Liver (tissue), 9 donors: ENCODE data around the gene HMGN4. TPM values are rescaled to one million over a fixed set of nuclear protein-coding genes. Genes with fewer than 3 reads are reported as not detected.

Experiments used
- DNase-seq: peaks from one replicate; pipeline ENCODE4 v3.0.0-alpha.2; 2017; ENCODE audit warnings: low spot score
- H3K27ac ChIP-seq, 2 donors: one replicate each; pipeline ENCODE4 v1.7.0; 2013; ENCODE audit warnings: inconsistent platforms in 2 of 2, low read length in 2 of 2, control low read depth in 1 of 2, low read depth in 1 of 2, mild to moderate bottlenecking in 1 of 2
- H3K27me3 ChIP-seq, 4 donors: one replicate each; pipeline versions ENCODE4 v1.6.1 to v1.7.0; 2013; ENCODE audit warnings: low read length in 3 of 4, inconsistent platforms in 1 of 4, mild to moderate bottlenecking in 1 of 4, moderate library complexity in 1 of 4; ENCODE audit not compliant: control insufficient read depth in 4 of 4, insufficient read depth in 4 of 4
- H3K36me3 ChIP-seq, 4 donors: one replicate each; pipeline versions ENCODE4 v1.6.1 to v1.7.0; 2013; ENCODE audit warnings: low read length in 3 of 4, mild to moderate bottlenecking in 3 of 4, low read depth in 1 of 4, moderate library complexity in 1 of 4; ENCODE audit not compliant: control insufficient read depth in 4 of 4, insufficient read depth in 3 of 4
- H3K4me1 ChIP-seq, 4 donors: one replicate each; pipeline versions ENCODE4 v1.6.1 to v1.7.0; 2013; ENCODE audit warnings: low read length in 3 of 4, mild to moderate bottlenecking in 3 of 4, moderate library complexity in 1 of 4; ENCODE audit not compliant: control insufficient read depth in 4 of 4, insufficient read depth in 4 of 4
- H3K4me3 ChIP-seq, 3 donors: one replicate each; pipeline versions ENCODE4 v1.6.1 to v1.7.0; 2013; ENCODE audit warnings: low read length in 3 of 3, control low read depth in 1 of 3, low read depth in 1 of 3, mild to moderate bottlenecking in 1 of 3
- H3K9ac ChIP-seq, 2 donors: one replicate each; pipeline ENCODE4 v1.7.0; 2013; ENCODE audit warnings: low read length in 2 of 2, mild to moderate bottlenecking in 2 of 2, moderate library complexity in 2 of 2, control low read depth in 1 of 2, low read depth in 1 of 2
- H3K9me3 ChIP-seq, 4 donors: one replicate each; pipeline versions ENCODE4 v1.6.1 to v1.7.0; 2013; ENCODE audit warnings: low read length in 3 of 4; ENCODE audit not compliant: control insufficient read depth in 4 of 4
- CTCF ChIP-seq: fragments of 150-350 bp; IDR thresholded peaks from 2 replicates; pipeline ENCODE4 v1.5.1; 2017; ENCODE audit warnings: improper control_type of control experiment, low read depth, low read length; ENCODE audit not compliant: missing input control
- EGR1 ChIP-seq, 2 donors: IDR thresholded peaks; 2 replicates each; pipeline ENCODE4 v1.6.1; 2016 to 2018; ENCODE audit warnings: antibody characterized with exemption in 2 of 2, low read depth in 2 of 2
- FOXA1 ChIP-seq: IDR thresholded peaks from 2 replicates; pipeline ENCODE4 v1.6.1; 2016; ENCODE audit warnings: antibody characterized with exemption
- FOXA2 ChIP-seq: IDR thresholded peaks from 2 replicates; pipeline ENCODE4 v1.6.1; 2016; ENCODE audit warnings: antibody characterized with exemption
- GABPA ChIP-seq, 2 donors: IDR thresholded peaks in 1 of 2; conservative IDR thresholded peaks in 1 of 2; 2 replicates each; pipeline ENCODE4 v1.6.1; 2016; ENCODE audit warnings: antibody characterized with exemption in 2 of 2, mild to moderate bottlenecking in 1 of 2, moderate library complexity in 1 of 2
- HNF4A ChIP-seq, 2 donors: conservative IDR thresholded peaks; 2 replicates each; pipeline ENCODE4 v1.6.1; 2016; ENCODE audit warnings: antibody characterized with exemption in 2 of 2, mild to moderate bottlenecking in 2 of 2
- HNF4G ChIP-seq: IDR thresholded peaks from 2 replicates; pipeline ENCODE4 v1.6.1; 2016; ENCODE audit warnings: antibody characterized with exemption
- JUND ChIP-seq, 2 donors: IDR thresholded peaks; 2 replicates each; pipeline ENCODE4 v1.6.1; 2016; ENCODE audit warnings: antibody characterized with exemption in 2 of 2
- NR2F2 ChIP-seq: IDR thresholded peaks from 2 replicates; pipeline ENCODE4 v1.6.1; 2016; ENCODE audit warnings: antibody characterized with exemption
- RAD21 ChIP-seq, 2 donors: IDR thresholded peaks; 2 replicates each; pipeline ENCODE4 v1.6.1; 2016; ENCODE audit warnings: antibody characterized with exemption in 2 of 2, mild to moderate bottlenecking in 2 of 2
- REST ChIP-seq: IDR thresholded peaks from 2 replicates; pipeline ENCODE4 v1.6.1; 2016; ENCODE audit warnings: antibody characterized with exemption, mild to moderate bottlenecking
- RXRA ChIP-seq, 2 donors: IDR thresholded peaks; 2 replicates each; pipeline ENCODE4 v1.6.1; 2017 to 2018; ENCODE audit warnings: antibody characterized with exemption in 2 of 2, mild to moderate bottlenecking in 1 of 2
- SP1 ChIP-seq: IDR thresholded peaks from 2 replicates; pipeline ENCODE4 v1.6.1; 2018; ENCODE audit warnings: antibody characterized with exemption, mild to moderate bottlenecking
- TAF1 ChIP-seq: conservative IDR thresholded peaks from 2 replicates; pipeline ENCODE4 v1.6.1; 2016; ENCODE audit warnings: antibody characterized with exemption, mild to moderate bottlenecking
- YY1 ChIP-seq: IDR thresholded peaks from 2 replicates; pipeline ENCODE4 v1.6.1; 2016; ENCODE audit warnings: antibody characterized with exemption, mild to moderate bottlenecking
- ZBTB33 ChIP-seq: IDR thresholded peaks from 2 replicates; pipeline ENCODE4 v1.6.1; 2016; ENCODE audit warnings: antibody characterized with exemption
- WGBS: extraction: QIAGEN DNeasy Blood & Tissue Kit; methylation state at CpG from one replicate; pipeline ENCODE4 v1.1.7; 2013; 5-methylcytosine and 5-hydroxymethylcytosine counted together
- polyA plus RNA-seq, 2 donors: library from polyadenylated mRNA; stranded (reverse) in 1 of 2; unstranded in 1 of 2; fragments of 200-250 nt in 1 of 2; fragments of >200 nt in 1 of 2; fragmentation: Nextera tagmentation in 1 of 2; extraction: Ambion mirVana in 1 of 2; gene quantifications; one replicate each; pipeline versions ENCODE4 v1.2.1 to v1.2.3, GENCODE V29; 2013 to 2015
- total RNA-seq, 2 donors: library from RNA; depleted of rRNA; stranded (reverse); fragments of >200 nt; gene quantifications; one replicate each; pipeline ENCODE4 v1.2.3, GENCODE V29; 2014
- TF ChIP-seq, protein P1 (sequence below): IDR thresholded peaks from 2 replicates; pipeline ENCODE4 v1.6.1; 2016; ENCODE audit warnings: antibody characterized with exemption
- TF ChIP-seq, protein P2 (sequence below): IDR thresholded peaks from 2 replicates; pipeline ENCODE4 v1.6.1; 2016; ENCODE audit warnings: antibody characterized with exemption
- donor health status: healthy.
- donor health status: healthy.
- donor health status: healthy.
- donor health status: healthy.
- donor health status: healthy.

The HMGN4 gene
- total and polyA plus RNA-seq, 4 donors, result 8.2 to 13.3 (median 10.1) TPM

DNA sequence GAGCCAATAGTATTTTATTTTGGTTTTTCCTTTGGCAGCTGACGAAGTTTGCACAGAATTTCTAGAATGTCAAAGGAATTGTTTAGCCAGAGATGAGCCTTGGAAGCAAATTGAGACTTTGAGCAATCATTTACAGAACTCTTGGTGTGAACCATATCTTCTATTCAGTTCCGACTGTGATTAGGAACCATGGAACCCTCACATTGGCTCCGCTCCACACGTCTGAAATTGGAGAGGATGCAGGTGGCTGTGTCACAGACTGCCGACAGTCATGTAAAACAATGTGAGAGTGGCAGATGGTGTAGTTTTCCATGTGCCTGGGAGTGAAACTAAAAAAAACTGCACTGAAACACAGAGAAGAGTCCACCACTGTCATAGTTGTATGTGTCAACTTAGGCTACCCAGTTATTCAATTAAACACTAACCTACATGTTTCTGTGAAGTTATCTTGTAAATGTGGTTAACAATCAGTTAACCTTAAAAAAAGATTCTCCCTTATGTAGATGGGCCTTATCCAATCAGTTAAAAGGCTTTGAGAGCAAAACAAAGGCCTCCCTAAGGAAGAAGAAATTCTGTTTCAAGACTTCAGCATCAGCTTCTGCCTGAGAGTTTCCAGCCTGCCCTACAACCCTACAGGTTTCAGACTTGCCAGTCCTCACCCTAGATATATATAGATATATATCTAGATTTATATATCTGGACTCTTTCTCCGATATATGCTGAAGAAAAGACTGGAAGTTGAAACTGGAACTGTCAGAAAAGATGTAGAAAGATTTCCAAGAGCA is 3.3 kb upstream of the HMGN4 start:
- no peak for TF ChIP-seq REST
- no peak for TF ChIP-seq CTCF
- no peak for TF ChIP-seq FOXA2
- TF ChIP-seq RAD21 (IDR thresholded peaks at IDR 0.05), result no peak
- TF ChIP-seq TAF1, result no peak
- no peak for TF ChIP-seq ZBTB33
- TF ChIP-seq RXRA (IDR thresholded peaks at IDR 0.05), result no peak
- no peak for TF ChIP-seq EGR1 (IDR thresholded peaks at IDR 0.05; ENCODE audit: low read depth in 2 of 2)
- TF ChIP-seq, protein P1, sequence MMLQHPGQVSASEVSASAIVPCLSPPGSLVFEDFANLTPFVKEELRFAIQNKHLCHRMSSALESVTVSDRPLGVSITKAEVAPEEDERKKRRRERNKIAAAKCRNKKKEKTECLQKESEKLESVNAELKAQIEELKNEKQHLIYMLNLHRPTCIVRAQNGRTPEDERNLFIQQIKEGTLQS, result no peak
- no peak for TF ChIP-seq NR2F2
- no peak for TF ChIP-seq HNF4A (conservative IDR thresholded peaks at IDR 0.05)
- no peak for TF ChIP-seq JUND (IDR thresholded peaks at IDR 0.05)
- TF ChIP-seq, protein P2, sequence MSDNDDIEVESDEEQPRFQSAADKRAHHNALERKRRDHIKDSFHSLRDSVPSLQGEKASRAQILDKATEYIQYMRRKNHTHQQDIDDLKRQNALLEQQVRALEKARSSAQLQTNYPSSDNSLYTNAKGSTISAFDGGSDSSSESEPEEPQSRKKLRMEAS, result no peak
- TF ChIP-seq HNF4G, result no peak
- no peak for TF ChIP-seq YY1
- no peak for TF ChIP-seq SP1
- no peak for TF ChIP-seq GABPA (IDR thresholded peaks at IDR 0.05 in 1 of 2, conservative IDR thresholded peaks at IDR 0.05 in 1 of 2)
- TF ChIP-seq FOXA1, result no peak
- 87% methylated on average over 6 of the region's 6 CpGs for WGBS
- H3K4me3 ChIP-seq, result no peak overlapping the region
- H3K27ac ChIP-seq, result no peak overlapping the region
- no peak overlapping the region for H3K9ac ChIP-seq
- peaks cover 0 to 27% (median 16%) of the 10 kb centered on the region in 4 donors for H3K4me1 ChIP-seq
- no peaks in the 10 kb centered on the region for H3K27me3 ChIP-seq
- no peaks in the 10 kb centered on the region for H3K9me3 ChIP-seq
- no peaks in the 10 kb centered on the region for H3K36me3 ChIP-seq
- DNase-seq, result no peak
